HCT116 (cell line): ENCODE results near the gene FLT3. TPM values are rescaled to one million over a fixed set of nuclear protein-coding genes. Genes with fewer than 3 reads are reported as not detected.

ENCODE experiments used
- ATAC-seq: fragments of 200-7000 bp; cut with Tn5 transposase; 2 replicates; pipeline ENCODE4 v1.9.1; 2020; ENCODE audit warnings: mild to moderate bottlenecking, moderate library complexity
- BruUV-seq: library from RNA; stranded (reverse); fragments of 400-500 nt; replicated peaks from 2 replicates; lab custom pipeline; 2021; lab: Mats Ljungman, UMichigan
- CTCF ChIA-PET: fragments of 300-600 bp; sonication (Branson Sonifier 250); formaldehyde crosslinking; loops from one replicate; lab custom pipeline; 2021; ENCODE audit warnings: antibody characterized with exemption; lab: Charles Lee
- POLR2A ChIA-PET: fragments of 300-600, 350-600 bp; sonication (Branson Sonifier 250); formaldehyde crosslinking; loops from one replicate; lab custom pipeline; 2021; ENCODE audit warnings: antibody characterized with exemption; lab: Charles Lee
- RAD21 ChIA-PET, 2 experiments: fragments of 300-600 bp; sonication (Branson Sonifier 250); formaldehyde crosslinking; loops; one replicate each; lab custom pipeline; 2023; ENCODE audit warnings: low total read pairs in 2 of 2; ENCODE audit not compliant: uncharacterized antibody in 2 of 2, unreplicated experiment in 2 of 2, low non-redundant PET in 1 of 2; lab: Charles Lee
- DNase-seq: peaks from one replicate; pipeline ENCODE4 v3.0.0-alpha.2; 2010; ENCODE audit warnings: low read depth, low spot score
- H2AFZ ChIP-seq: fragments of 200-600 bp; shearing (Covaris generic), sonication (generic); 2 replicates; pipeline ENCODE4 v1.6.1; 2017; ENCODE audit warnings: low read depth, mixed run types, mixed read lengths, antibody characterized with exemption, low read length; ENCODE audit not compliant: poor library complexity, severe bottlenecking
- H3K27ac ChIP-seq: 2 replicates; pipeline ENCODE4 v1.5.1; 2012; ENCODE audit warnings: low read depth, low read length
- H3K27me3 ChIP-seq: fragments of 200-600 bp; sonication (generic); 2 replicates; pipeline ENCODE4 v1.6.1; 2016; ENCODE audit warnings: mixed run types, low read length, mixed read lengths; ENCODE audit not compliant: insufficient read depth
- H3K36me3 ChIP-seq, 2 experiments: fragments of 200-500 bp in 1 of 2; fragments of 200-600 bp in 1 of 2; sonication (Bioruptor generic) in 1 of 2; sonication (generic) in 1 of 2; 2 replicates each; pipeline versions ENCODE4 v1.5.1 to v1.6.1; 2014 to 2016; ENCODE audit warnings: low read length in 2 of 2, inconsistent platforms in 1 of 2, mixed read lengths in 1 of 2, mixed run types in 1 of 2; ENCODE audit not compliant: insufficient read depth in 2 of 2, control insufficient read depth in 1 of 2
- H3K4me1 ChIP-seq, 2 experiments: fragments of 200-600 bp in 1 of 2; sonication (generic) in 1 of 2; 2 replicates each; pipeline versions ENCODE4 v1.5.1 to v1.6.1; 2012 to 2017; ENCODE audit warnings: low read length in 2 of 2, inconsistent platforms in 1 of 2, mild to moderate bottlenecking in 1 of 2, mixed read lengths in 1 of 2, mixed run types in 1 of 2, moderate library complexity in 1 of 2; ENCODE audit not compliant: insufficient read depth in 2 of 2, control insufficient read depth in 1 of 2
- H3K4me2 ChIP-seq: fragments of 200-600 bp; sonication (generic); 2 replicates; pipeline ENCODE4 v1.6.1; 2017; ENCODE audit warnings: mixed run types, low read length, mixed read lengths
- H3K4me3 ChIP-seq, 2 experiments: fragments of 200-600 bp in 1 of 2; sonication (generic) in 1 of 2; replicated peaks in 1 of 2; 2 replicates each; pipeline ENCODE4 v1.5.1; 2011 to 2016; ENCODE audit warnings: low read length in 2 of 2, control low read depth in 1 of 2, low read depth in 1 of 2, mild to moderate bottlenecking in 1 of 2, mixed read lengths in 1 of 2, mixed run types in 1 of 2
- H3K79me2 ChIP-seq: fragments of 200-600 bp; sonication (generic); 2 replicates; pipeline ENCODE4 v1.6.1; 2017; ENCODE audit warnings: mild to moderate bottlenecking, mixed run types, low read length, moderate library complexity, mixed read lengths; ENCODE audit not compliant: insufficient read depth
- H3K9ac ChIP-seq: fragments of 200-600 bp; sonication (generic); 2 replicates; pipeline ENCODE4 v1.6.1; 2016; ENCODE audit warnings: low read length, mixed read lengths
- H3K9me2 ChIP-seq: fragments of 200-600 bp; sonication (generic), shearing (Covaris generic); 2 replicates; pipeline ENCODE4 v1.6.1; 2017; ENCODE audit warnings: mixed run types, mild to moderate bottlenecking, moderate library complexity; ENCODE audit not compliant: insufficient read depth
- H3K9me3 ChIP-seq, 2 experiments: fragments of 200-500 bp in 1 of 2; fragments of 200-600 bp in 1 of 2; sonication (Bioruptor generic) in 1 of 2; sonication (generic) in 1 of 2; 2 replicates each; pipeline ENCODE4 v1.6.1; 2014 to 2017; ENCODE audit warnings: low read length in 2 of 2, mixed read lengths in 2 of 2, inconsistent platforms in 1 of 2, low read depth in 1 of 2, mild to moderate bottlenecking in 1 of 2, mixed run types in 1 of 2, moderate library complexity in 1 of 2; ENCODE audit not compliant: control insufficient read depth in 1 of 2, insufficient read depth in 1 of 2
- H4K20me1 ChIP-seq: fragments of 200-600 bp; sonication (generic), shearing (Covaris generic); 2 replicates; pipeline ENCODE4 v1.6.1; 2017; ENCODE audit warnings: mixed run types, mild to moderate bottlenecking, moderate library complexity; ENCODE audit not compliant: insufficient read depth
- CBX3 ChIP-seq: IDR thresholded peaks from 2 replicates; pipeline ENCODE4 v1.6.1; 2012; ENCODE audit warnings: low read depth
- EGR1 ChIP-seq: IDR thresholded peaks from 2 replicates; pipeline ENCODE4 v1.6.1; 2012; ENCODE audit warnings: low read depth
- EZH2 ChIP-seq: fragments of 200-600 bp; sonication (generic); IDR thresholded peaks from 2 replicates; pipeline ENCODE4 v1.6.1; 2017; ENCODE audit warnings: antibody characterized with exemption, mixed run types
- EZH2phosphoT487 ChIP-seq: fragments of 200-600 bp; IDR thresholded peaks from 2 replicates; pipeline ENCODE4 v1.6.1; 2018; ENCODE audit warnings: antibody characterized with exemption, borderline replicate concordance
- JUND ChIP-seq: IDR thresholded peaks from 2 replicates; pipeline ENCODE4 v1.6.1; 2012
- POLR2A ChIP-seq: IDR thresholded peaks from 2 replicates; pipeline ENCODE4 v1.7.0; 2011; ENCODE audit warnings: borderline replicate concordance; ENCODE audit not compliant: insufficient read depth, insufficient read length; ENCODE audit errors: extremely low read depth
- RAD21 ChIP-seq: IDR thresholded peaks from 2 replicates; pipeline ENCODE4 v1.6.1; 2012; ENCODE audit warnings: low read depth, mild to moderate bottlenecking
- SIN3A ChIP-seq: IDR thresholded peaks from 2 replicates; pipeline ENCODE4 v1.6.1; 2012; ENCODE audit warnings: low read depth
- SRF ChIP-seq: IDR thresholded peaks from 2 replicates; pipeline ENCODE4 v1.6.1; 2012; ENCODE audit warnings: low read depth
- intact Hi-C: fragments of 100-400 bp; cut with micrococcal nuclease; formaldehyde crosslinking; loops from 2 replicates; pipeline ENCODE4 v1.10.0; 2022
- total RNA-seq: library from RNA; stranded (reverse); gene quantifications from one replicate; pipeline ENCODE4 v1.2.1, GENCODE V29; 2021; ENCODE audit not compliant: unreplicated experiment
- TF ChIP-seq, protein P1 (sequence below): IDR thresholded peaks from 2 replicates; pipeline ENCODE4 v1.6.1; 2012
- TF ChIP-seq, protein P2 (sequence below), 3 experiments: fragments of 200-600 bp in 1 of 3; sonication (generic) in 1 of 3; IDR thresholded peaks in 2 of 3; conservative IDR thresholded peaks in 1 of 3; 2 replicates each; pipeline ENCODE4 v1.5.1; 2012 to 2017; ENCODE audit warnings: low read depth in 2 of 3, low read length in 2 of 3, antibody characterized with exemption in 1 of 3, borderline replicate concordance in 1 of 3, control low read depth in 1 of 3, mild to moderate bottlenecking in 1 of 3, mixed read lengths in 1 of 3, mixed run types in 1 of 3, moderate library complexity in 1 of 3; ENCODE audit not compliant: insufficient read depth in 1 of 3
- TF ChIP-seq, protein P3 (sequence below): IDR thresholded peaks from 2 replicates; pipeline ENCODE4 v1.6.1; 2012; ENCODE audit warnings: low read depth
- TF ChIP-seq, protein P4 (sequence below): IDR thresholded peaks from 2 replicates; pipeline ENCODE4 v1.6.1; 2012

Gene FLT3
- total RNA-seq, 1 experiment from 2014 or later = 0.17 TPM

DNA sequence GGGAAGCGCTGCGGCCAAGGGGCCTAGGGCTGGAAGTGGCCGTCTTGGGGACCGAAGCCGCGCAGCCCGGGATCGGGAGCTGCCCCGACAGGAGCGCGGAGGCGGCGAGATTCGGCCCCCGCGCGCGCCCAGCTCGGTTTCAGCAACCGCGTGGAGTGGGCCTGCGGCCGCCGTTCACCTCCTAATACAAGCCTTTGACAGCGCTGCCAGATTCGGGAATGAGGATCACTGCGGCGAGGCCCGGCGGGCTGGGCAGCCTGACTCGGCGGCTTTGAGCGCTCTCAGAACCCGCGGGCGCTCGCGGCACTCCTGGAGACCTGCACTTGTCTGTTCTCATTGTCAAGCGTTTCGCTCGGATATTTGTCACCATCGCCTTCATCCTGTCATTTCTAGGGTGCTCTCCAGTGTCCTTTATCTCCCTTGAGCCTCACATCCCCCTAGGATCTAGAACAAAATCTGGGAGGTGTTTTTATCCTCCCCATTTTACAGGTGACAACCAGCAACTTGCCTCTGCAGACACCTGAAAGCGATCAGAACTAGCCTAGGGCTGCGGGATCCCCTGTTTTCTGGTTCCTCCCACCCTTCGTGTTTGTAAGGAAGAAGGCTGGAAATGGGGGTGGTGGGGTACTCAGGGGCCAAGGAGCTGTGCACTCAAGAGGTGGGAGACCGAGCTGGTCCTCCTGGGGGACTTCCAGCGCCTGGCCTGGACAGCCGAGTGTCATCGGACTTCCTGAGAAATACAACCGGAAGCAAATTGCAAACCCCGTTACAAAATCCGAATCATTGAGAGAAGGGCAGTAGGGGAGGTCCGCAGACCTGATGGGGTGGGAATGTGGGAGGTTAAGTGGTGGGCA lies 129.8 kb downstream of the FLT3 start:
- Histone ChIP-seq H3K4me3 (no peak overlapping the region), H3K9me2 (no peaks in the 10 kb centered on the region), H3K9ac (no peak overlapping the region), H3K27me3 (no peaks in the 10 kb centered on the region), H4K20me1 (no peaks in the 10 kb centered on the region), H2AFZ (no peak overlapping the region), H3K9me3 (no peaks in the 10 kb centered on the region), H3K36me3 (no peaks in the 10 kb centered on the region), H3K4me2 (no peak overlapping the region), H3K27ac (no peak overlapping the region), H3K79me2 (peaks cover 30% of the 10 kb centered on the region), H3K4me1 (peaks cover 6 to 20% of the 10 kb centered on the region in 2 experiments; a peak in 3 of 4 replicates)
- ATAC-seq (no peak), DNase-seq (no peak)
- CTCF ChIA-PET = no interaction called here
- TF ChIP-seq JUND (no peak), EZH2 (no peak), EGR1 (no peak), POLR2A (no peak), RAD21 (no peak), SIN3A (no peak), SRF (no peak), EZH2phosphoT487 (no peak), CBX3 (no peak)
- TF ChIP-seq, protein P1, sequence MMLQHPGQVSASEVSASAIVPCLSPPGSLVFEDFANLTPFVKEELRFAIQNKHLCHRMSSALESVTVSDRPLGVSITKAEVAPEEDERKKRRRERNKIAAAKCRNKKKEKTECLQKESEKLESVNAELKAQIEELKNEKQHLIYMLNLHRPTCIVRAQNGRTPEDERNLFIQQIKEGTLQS = no peak
- TF ChIP-seq, protein P2, sequence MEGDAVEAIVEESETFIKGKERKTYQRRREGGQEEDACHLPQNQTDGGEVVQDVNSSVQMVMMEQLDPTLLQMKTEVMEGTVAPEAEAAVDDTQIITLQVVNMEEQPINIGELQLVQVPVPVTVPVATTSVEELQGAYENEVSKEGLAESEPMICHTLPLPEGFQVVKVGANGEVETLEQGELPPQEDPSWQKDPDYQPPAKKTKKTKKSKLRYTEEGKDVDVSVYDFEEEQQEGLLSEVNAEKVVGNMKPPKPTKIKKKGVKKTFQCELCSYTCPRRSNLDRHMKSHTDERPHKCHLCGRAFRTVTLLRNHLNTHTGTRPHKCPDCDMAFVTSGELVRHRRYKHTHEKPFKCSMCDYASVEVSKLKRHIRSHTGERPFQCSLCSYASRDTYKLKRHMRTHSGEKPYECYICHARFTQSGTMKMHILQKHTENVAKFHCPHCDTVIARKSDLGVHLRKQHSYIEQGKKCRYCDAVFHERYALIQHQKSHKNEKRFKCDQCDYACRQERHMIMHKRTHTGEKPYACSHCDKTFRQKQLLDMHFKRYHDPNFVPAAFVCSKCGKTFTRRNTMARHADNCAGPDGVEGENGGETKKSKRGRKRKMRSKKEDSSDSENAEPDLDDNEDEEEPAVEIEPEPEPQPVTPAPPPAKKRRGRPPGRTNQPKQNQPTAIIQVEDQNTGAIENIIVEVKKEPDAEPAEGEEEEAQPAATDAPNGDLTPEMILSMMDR (IDR thresholded peaks at IDR 0.05 in 2 of 3, conservative IDR thresholded peaks at IDR 0.05 in 1 of 3; ENCODE audit: borderline replicate concordance in 1 of 3, insufficient read depth in 1 of 3, low read depth in 2 of 3, low read length in 2 of 3) = no peak
- TF ChIP-seq, protein P3, sequence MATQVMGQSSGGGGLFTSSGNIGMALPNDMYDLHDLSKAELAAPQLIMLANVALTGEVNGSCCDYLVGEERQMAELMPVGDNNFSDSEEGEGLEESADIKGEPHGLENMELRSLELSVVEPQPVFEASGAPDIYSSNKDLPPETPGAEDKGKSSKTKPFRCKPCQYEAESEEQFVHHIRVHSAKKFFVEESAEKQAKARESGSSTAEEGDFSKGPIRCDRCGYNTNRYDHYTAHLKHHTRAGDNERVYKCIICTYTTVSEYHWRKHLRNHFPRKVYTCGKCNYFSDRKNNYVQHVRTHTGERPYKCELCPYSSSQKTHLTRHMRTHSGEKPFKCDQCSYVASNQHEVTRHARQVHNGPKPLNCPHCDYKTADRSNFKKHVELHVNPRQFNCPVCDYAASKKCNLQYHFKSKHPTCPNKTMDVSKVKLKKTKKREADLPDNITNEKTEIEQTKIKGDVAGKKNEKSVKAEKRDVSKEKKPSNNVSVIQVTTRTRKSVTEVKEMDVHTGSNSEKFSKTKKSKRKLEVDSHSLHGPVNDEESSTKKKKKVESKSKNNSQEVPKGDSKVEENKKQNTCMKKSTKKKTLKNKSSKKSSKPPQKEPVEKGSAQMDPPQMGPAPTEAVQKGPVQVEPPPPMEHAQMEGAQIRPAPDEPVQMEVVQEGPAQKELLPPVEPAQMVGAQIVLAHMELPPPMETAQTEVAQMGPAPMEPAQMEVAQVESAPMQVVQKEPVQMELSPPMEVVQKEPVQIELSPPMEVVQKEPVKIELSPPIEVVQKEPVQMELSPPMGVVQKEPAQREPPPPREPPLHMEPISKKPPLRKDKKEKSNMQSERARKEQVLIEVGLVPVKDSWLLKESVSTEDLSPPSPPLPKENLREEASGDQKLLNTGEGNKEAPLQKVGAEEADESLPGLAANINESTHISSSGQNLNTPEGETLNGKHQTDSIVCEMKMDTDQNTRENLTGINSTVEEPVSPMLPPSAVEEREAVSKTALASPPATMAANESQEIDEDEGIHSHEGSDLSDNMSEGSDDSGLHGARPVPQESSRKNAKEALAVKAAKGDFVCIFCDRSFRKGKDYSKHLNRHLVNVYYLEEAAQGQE = no peak
- TF ChIP-seq, protein P4, sequence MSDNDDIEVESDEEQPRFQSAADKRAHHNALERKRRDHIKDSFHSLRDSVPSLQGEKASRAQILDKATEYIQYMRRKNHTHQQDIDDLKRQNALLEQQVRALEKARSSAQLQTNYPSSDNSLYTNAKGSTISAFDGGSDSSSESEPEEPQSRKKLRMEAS = no peak
- BruUV-seq = no TSS peak
- POLR2A ChIA-PET = no interaction called here
- intact Hi-C loops = no loop called here
- RAD21 ChIA-PET = no interaction called here
